ENCODE measurements around the gene TYW5.
A peak's percentile ranks its signal among the peaks of the same experiment; 100 is the strongest.

Gene TYW5, protein sequence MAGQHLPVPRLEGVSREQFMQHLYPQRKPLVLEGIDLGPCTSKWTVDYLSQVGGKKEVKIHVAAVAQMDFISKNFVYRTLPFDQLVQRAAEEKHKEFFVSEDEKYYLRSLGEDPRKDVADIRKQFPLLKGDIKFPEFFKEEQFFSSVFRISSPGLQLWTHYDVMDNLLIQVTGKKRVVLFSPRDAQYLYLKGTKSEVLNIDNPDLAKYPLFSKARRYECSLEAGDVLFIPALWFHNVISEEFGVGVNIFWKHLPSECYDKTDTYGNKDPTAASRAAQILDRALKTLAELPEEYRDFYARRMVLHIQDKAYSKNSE

DNA sequence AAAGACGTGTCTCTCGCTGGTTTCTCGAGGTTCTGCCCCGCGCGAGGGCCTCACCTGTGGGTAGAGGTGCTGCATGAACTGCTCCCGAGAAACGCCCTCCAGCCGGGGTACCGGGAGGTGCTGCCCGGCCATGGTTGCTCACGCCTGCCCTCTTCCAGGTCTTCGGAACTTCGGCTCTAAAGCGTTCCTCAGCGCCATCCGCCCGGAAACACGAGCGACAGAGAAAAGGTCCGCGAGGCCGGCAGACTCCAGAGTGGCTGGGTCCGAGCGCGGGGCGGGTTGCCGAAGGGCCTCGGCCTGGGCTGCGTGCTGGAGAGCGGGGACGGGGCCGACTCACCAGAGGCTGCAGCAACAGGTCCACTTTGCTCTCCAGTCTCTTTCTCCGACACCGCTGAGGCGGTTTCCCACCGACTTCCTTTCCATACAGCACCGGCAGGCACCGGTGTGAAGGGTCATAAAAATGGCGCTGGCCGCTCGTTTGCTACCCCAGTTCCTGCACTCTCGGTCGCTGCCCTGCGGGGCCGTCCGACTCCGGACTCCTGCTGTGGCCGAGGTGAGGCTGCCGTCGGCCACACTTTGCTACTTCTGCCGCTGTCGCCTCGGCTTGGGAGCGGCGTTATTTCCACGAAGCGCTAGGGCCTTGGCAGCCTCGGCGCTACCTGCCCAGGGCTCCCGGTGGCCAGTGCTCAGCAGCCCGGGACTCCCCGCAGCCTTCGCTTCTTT, at the start of gene TYW5, which contains the start of gene MAIP1:
TYW5 (minus strand) TSS at position 153 of the 723 bp plus-strand sequence; CDS start at position 132, 21 bp downstream.
MAIP1 (plus strand) TSS at position 244 of the 723 bp plus-strand sequence; CDS start at position 461, 217 bp downstream.
- DNase-seq = peak; percentile 42

GRCh38 chr2:200003444-200003843, 48.2 kb upstream of the TYW5 start:
- no peak for DNase-seq

- no peak for DNase-seq
These were observed 45.3 kb upstream of the TYW5 start for GRCh38 chr2:200000444-200001163.

- DNase-seq = no peak
These were observed 43.9 kb upstream of the TYW5 start for GRCh38 chr2:199999166-199999565.

- DNase-seq = no peak
These were observed 42.0 kb upstream of the TYW5 start for GRCh38 chr2:199997296-199997695.

GRCh38 chr2:199994896-199995295, 39.6 kb upstream of the TYW5 start:
- DNase-seq = no peak

GRCh38 chr2:199994371-199994770, 39.1 kb upstream of the TYW5 start:
- DNase-seq = no peak

GRCh38 chr2:199992296-199992695, 37.0 kb upstream of the TYW5 start:
- no peak for DNase-seq

GRCh38 chr2:199991691-199992090, 36.4 kb upstream of the TYW5 start:
- no peak for DNase-seq

DNA sequence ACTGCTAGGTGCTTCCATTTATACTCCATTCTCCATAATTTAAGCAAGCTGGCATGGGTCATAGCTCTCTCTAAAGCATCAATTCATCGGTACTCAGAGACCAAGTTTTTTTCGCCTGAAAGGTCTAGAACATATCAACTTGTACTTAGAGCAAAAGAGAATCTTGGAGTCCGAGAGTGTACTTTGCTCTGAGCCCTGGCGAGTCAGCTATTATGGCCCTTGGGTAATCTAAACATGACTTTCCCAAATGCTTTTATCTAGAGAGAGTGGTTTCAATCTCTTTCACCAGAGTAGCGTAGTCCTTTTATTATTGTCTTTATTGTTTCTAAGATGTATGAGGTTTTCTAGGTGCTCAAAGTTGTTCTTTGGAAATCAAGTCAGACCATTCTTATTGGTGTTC, 34.5 kb upstream of the TYW5 start:
- no peak for DNase-seq

DNA sequence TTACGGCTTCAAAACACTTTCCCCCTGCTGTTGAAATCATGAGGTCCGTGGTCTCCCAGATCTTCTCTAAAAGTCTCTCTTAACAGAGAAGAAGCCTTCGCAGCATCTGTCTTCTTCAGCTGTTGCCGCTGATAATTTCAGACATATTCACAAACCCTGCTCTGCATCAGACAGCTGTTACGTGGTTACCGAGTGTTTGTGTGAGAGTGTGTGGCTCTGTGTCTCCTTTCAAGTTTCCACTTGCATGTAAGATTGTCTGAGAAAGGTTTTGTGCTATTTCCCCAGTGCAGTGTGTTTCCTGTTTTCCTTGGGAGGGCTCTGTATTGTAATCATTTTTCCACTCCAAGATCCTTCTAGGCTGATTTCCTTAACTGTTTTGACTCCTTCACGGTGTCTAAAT, 32.9 kb upstream of the TYW5 start:
- DNase-seq = no peak

DNA sequence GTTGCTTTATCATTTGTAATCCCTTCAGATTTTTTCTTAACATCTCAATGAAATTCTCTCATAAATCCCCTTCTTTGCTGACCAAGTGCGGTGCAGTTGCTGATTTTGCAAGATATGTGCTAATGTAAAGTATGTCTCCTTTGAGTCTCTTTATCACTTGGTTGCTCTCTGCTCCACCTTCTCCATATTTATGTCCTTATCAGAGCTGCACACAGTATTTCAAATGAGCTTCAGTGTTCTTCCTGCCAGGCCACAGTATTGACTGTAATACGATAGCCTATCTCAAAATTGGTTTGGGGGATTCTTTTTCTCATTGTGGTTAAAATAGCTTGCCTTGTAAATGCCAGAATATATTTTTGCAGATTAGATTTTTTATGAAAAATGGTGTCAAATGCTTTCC, 32.3 kb upstream of the TYW5 start:
- DNase-seq = no peak

DNA sequence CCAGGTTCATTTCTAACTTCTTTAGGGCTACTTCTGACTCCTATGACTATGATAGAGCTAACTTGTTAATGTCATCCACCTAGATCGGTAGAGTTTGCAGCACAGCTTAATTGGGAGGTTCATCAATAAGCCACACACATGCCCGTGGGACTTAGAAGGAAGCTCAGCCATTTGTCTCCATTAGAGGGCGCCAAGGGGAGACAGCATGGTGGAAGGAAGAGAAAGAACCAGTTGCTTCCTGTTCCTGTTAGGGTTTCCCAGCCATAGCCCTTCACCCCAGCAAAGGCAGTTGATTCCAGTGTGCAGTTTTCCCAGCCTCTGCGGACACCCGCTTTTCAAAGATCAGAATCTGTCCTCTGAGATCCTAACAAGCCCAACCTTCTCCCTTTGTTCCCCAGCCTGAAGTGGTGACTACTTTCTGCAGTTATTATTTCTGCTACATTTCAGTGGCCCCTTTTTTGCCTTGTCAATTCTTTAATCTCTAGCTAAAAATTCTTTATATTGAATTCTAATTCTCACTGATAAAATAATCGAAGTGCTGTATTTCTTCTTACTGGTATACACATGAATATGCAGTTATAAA, 30.4 kb upstream of the TYW5 start:
- peak; percentile 27 for DNase-seq

- DNase-seq = no peak
These were observed 29.5 kb upstream of the TYW5 start for GRCh38 chr2:199984755-199985154.

- DNase-seq = no peak
These were observed 28.9 kb upstream of the TYW5 start for GRCh38 chr2:199984159-199984558.

DNA sequence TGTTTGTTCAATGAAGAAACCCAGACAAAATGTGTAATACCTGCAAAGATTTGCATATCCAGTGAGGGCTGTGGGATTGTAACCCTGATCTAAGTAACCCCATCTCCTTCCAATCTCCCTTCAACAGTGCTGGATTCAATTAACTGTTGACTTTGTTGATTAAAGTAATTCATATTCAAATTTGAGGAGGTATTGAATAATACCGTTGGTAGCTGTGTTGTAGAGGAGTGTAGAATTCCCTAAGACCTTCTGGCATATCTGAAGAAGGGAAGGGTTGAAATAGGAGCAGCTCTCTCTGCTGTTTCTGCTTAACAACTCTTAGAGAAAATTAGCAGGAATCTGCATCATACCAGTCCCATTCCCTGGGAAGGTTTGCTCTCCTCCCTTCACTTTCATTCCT, 28.2 kb upstream of the TYW5 start:
- no peak for DNase-seq

GRCh38 chr2:199982126-199982843, 27.0 kb upstream of the TYW5 start:
- DNase-seq = no peak

DNA sequence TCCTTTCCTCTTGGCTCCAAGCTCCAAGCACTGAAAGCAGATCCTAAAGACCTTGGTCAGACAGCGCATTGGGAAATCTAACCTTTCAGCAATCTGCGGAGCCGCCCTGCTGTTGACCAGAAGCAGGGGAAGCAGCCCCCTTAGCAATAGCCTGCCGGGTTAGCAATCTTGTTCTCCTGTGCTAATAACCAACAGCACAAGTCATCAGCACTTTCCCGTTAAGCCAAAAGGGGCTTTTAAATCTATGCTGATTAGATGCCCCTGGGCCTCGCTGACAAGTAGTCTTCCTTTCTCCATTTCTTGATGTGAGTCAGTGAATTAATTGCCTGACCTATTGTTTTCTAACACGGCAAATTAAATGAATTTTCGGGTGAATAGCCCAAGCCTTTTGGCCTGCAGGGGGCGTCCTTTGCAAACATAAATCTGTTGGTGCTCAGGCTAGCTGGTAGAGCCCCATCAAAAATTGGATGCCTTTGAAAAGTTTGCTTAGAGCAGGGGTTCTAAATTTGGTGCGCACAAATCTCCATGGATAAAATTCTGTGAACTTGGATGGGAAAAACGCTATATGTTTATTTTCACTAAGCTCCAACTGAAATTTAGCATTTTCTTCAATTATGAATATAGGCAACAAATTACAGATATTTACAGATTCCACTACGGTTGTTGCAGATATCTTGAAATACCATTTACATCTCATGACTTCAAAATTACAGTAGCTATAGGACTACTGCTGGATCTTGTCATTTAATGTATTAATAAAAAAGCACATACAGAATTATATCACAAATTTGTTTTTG, 24.7 kb upstream of the TYW5 start:
- DNase-seq = no peak

- DNase-seq = no peak
These were observed 24.1 kb upstream of the TYW5 start for GRCh38 chr2:199979398-199979797.

DNA sequence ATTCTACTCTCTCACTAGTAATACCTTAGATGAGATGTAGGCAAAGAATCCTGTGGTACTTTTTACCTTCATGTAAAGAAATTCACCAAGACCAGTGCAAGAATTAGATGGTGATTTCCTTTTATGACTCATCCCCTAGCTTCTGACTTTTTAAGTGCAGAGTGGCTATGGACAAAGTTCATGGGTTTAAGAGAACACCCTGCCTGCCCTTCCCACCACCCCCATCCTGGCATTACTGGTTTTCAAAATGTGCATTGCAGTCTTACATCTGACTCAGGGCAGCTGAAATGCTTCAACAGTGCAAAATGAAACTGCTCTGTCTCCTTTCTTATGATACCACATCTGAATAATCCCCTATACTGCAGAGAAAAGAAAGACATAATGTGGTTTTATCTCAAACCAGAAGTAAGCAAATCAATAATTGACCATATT, 22.7 kb upstream of the TYW5 start:
- no peak for DNase-seq

GRCh38 chr2:199975273-199975895, 20.1 kb upstream of the TYW5 start:
- no peak for DNase-seq
